HCT116 (cell line): Measurements from ENCODE around the gene ADGRL3. TPM values are rescaled to one million over a fixed set of nuclear protein-coding genes. Genes with fewer than 3 reads are reported as not detected.

Experiments
- ATAC-seq: fragments of 200-7000 bp; cut with Tn5 transposase; 2 replicates; pipeline ENCODE4 v1.9.1; 2020; ENCODE audit warnings: mild to moderate bottlenecking, moderate library complexity
- BruUV-seq: library from RNA; stranded (reverse); fragments of 400-500 nt; replicated peaks from 2 replicates; lab custom pipeline; 2021; lab: Mats Ljungman, UMichigan
- CTCF ChIA-PET: fragments of 300-600 bp; sonication (Branson Sonifier 250); formaldehyde crosslinking; loops from one replicate; lab custom pipeline; 2021; ENCODE audit warnings: antibody characterized with exemption; lab: Charles Lee
- POLR2A ChIA-PET: fragments of 300-600, 350-600 bp; sonication (Branson Sonifier 250); formaldehyde crosslinking; loops from one replicate; lab custom pipeline; 2021; ENCODE audit warnings: antibody characterized with exemption; lab: Charles Lee
- RAD21 ChIA-PET, 2 experiments: fragments of 300-600 bp; sonication (Branson Sonifier 250); formaldehyde crosslinking; loops; one replicate each; lab custom pipeline; 2023; ENCODE audit warnings: low total read pairs in 2 of 2; ENCODE audit not compliant: uncharacterized antibody in 2 of 2, unreplicated experiment in 2 of 2, low non-redundant PET in 1 of 2; lab: Charles Lee
- DNase-seq: peaks from one replicate; pipeline ENCODE4 v3.0.0-alpha.2; 2010; ENCODE audit warnings: low read depth, low spot score
- H2AFZ ChIP-seq: fragments of 200-600 bp; shearing (Covaris generic), sonication (generic); 2 replicates; pipeline ENCODE4 v1.6.1; 2017; ENCODE audit warnings: low read depth, mixed run types, mixed read lengths, antibody characterized with exemption, low read length; ENCODE audit not compliant: poor library complexity, severe bottlenecking
- H3K27ac ChIP-seq: 2 replicates; pipeline ENCODE4 v1.5.1; 2012; ENCODE audit warnings: low read depth, low read length
- H3K27me3 ChIP-seq: fragments of 200-600 bp; sonication (generic); 2 replicates; pipeline ENCODE4 v1.6.1; 2016; ENCODE audit warnings: mixed run types, low read length, mixed read lengths; ENCODE audit not compliant: insufficient read depth
- H3K36me3 ChIP-seq, 2 experiments: fragments of 200-500 bp in 1 of 2; fragments of 200-600 bp in 1 of 2; sonication (Bioruptor generic) in 1 of 2; sonication (generic) in 1 of 2; 2 replicates each; pipeline versions ENCODE4 v1.5.1 to v1.6.1; 2014 to 2016; ENCODE audit warnings: low read length in 2 of 2, inconsistent platforms in 1 of 2, mixed read lengths in 1 of 2, mixed run types in 1 of 2; ENCODE audit not compliant: insufficient read depth in 2 of 2, control insufficient read depth in 1 of 2
- H3K4me1 ChIP-seq, 2 experiments: fragments of 200-600 bp in 1 of 2; sonication (generic) in 1 of 2; 2 replicates each; pipeline versions ENCODE4 v1.5.1 to v1.6.1; 2012 to 2017; ENCODE audit warnings: low read length in 2 of 2, inconsistent platforms in 1 of 2, mild to moderate bottlenecking in 1 of 2, mixed read lengths in 1 of 2, mixed run types in 1 of 2, moderate library complexity in 1 of 2; ENCODE audit not compliant: insufficient read depth in 2 of 2, control insufficient read depth in 1 of 2
- H3K4me2 ChIP-seq: fragments of 200-600 bp; sonication (generic); 2 replicates; pipeline ENCODE4 v1.6.1; 2017; ENCODE audit warnings: mixed run types, low read length, mixed read lengths
- H3K4me3 ChIP-seq, 2 experiments: fragments of 200-600 bp in 1 of 2; sonication (generic) in 1 of 2; replicated peaks in 1 of 2; 2 replicates each; pipeline ENCODE4 v1.5.1; 2011 to 2016; ENCODE audit warnings: low read length in 2 of 2, control low read depth in 1 of 2, low read depth in 1 of 2, mild to moderate bottlenecking in 1 of 2, mixed read lengths in 1 of 2, mixed run types in 1 of 2
- H3K79me2 ChIP-seq: fragments of 200-600 bp; sonication (generic); 2 replicates; pipeline ENCODE4 v1.6.1; 2017; ENCODE audit warnings: mild to moderate bottlenecking, mixed run types, low read length, moderate library complexity, mixed read lengths; ENCODE audit not compliant: insufficient read depth
- H3K9ac ChIP-seq: fragments of 200-600 bp; sonication (generic); 2 replicates; pipeline ENCODE4 v1.6.1; 2016; ENCODE audit warnings: low read length, mixed read lengths
- H3K9me2 ChIP-seq: fragments of 200-600 bp; sonication (generic), shearing (Covaris generic); 2 replicates; pipeline ENCODE4 v1.6.1; 2017; ENCODE audit warnings: mixed run types, mild to moderate bottlenecking, moderate library complexity; ENCODE audit not compliant: insufficient read depth
- H3K9me3 ChIP-seq, 2 experiments: fragments of 200-500 bp in 1 of 2; fragments of 200-600 bp in 1 of 2; sonication (Bioruptor generic) in 1 of 2; sonication (generic) in 1 of 2; 2 replicates each; pipeline ENCODE4 v1.6.1; 2014 to 2017; ENCODE audit warnings: low read length in 2 of 2, mixed read lengths in 2 of 2, inconsistent platforms in 1 of 2, low read depth in 1 of 2, mild to moderate bottlenecking in 1 of 2, mixed run types in 1 of 2, moderate library complexity in 1 of 2; ENCODE audit not compliant: control insufficient read depth in 1 of 2, insufficient read depth in 1 of 2
- H4K20me1 ChIP-seq: fragments of 200-600 bp; sonication (generic), shearing (Covaris generic); 2 replicates; pipeline ENCODE4 v1.6.1; 2017; ENCODE audit warnings: mixed run types, mild to moderate bottlenecking, moderate library complexity; ENCODE audit not compliant: insufficient read depth
- CBX3 ChIP-seq: IDR thresholded peaks from 2 replicates; pipeline ENCODE4 v1.6.1; 2012; ENCODE audit warnings: low read depth
- CTCF ChIP-seq, 3 experiments: fragments of 200-600 bp in 1 of 3; sonication (generic) in 1 of 3; IDR thresholded peaks in 2 of 3; conservative IDR thresholded peaks in 1 of 3; 2 replicates each; pipeline ENCODE4 v1.5.1; 2012 to 2017; ENCODE audit warnings: low read depth in 2 of 3, low read length in 2 of 3, antibody characterized with exemption in 1 of 3, borderline replicate concordance in 1 of 3, control low read depth in 1 of 3, mild to moderate bottlenecking in 1 of 3, mixed read lengths in 1 of 3, mixed run types in 1 of 3, moderate library complexity in 1 of 3; ENCODE audit not compliant: insufficient read depth in 1 of 3
- EGR1 ChIP-seq: IDR thresholded peaks from 2 replicates; pipeline ENCODE4 v1.6.1; 2012; ENCODE audit warnings: low read depth
- EZH2 ChIP-seq: fragments of 200-600 bp; sonication (generic); IDR thresholded peaks from 2 replicates; pipeline ENCODE4 v1.6.1; 2017; ENCODE audit warnings: antibody characterized with exemption, mixed run types
- FOSL1 ChIP-seq: IDR thresholded peaks from 2 replicates; pipeline ENCODE4 v1.6.1; 2012; ENCODE audit warnings: low read depth
- JUND ChIP-seq: IDR thresholded peaks from 2 replicates; pipeline ENCODE4 v1.6.1; 2012
- MAX ChIP-seq: IDR thresholded peaks from 2 replicates; pipeline ENCODE4 v1.6.1; 2012
- POLR2AphosphoS5 ChIP-seq: IDR thresholded peaks from 2 replicates; pipeline ENCODE4 v1.6.1; 2011; ENCODE audit warnings: mild to moderate bottlenecking, low read depth, low read length, moderate library complexity
- REST ChIP-seq: IDR thresholded peaks from 2 replicates; pipeline ENCODE4 v1.6.1; 2012; ENCODE audit warnings: low read depth
- SP1 ChIP-seq: IDR thresholded peaks from 2 replicates; pipeline ENCODE4 v1.6.1; 2012; ENCODE audit warnings: low read depth
- YY1 ChIP-seq: IDR thresholded peaks from 2 replicates; pipeline ENCODE4 v1.6.1; 2011; ENCODE audit warnings: low read length, low read depth, moderate library complexity, mild to moderate bottlenecking; ENCODE audit not compliant: insufficient replicate concordance; ENCODE audit errors: extremely low read depth
- ZFX ChIP-seq: fragments of 450-650 bp; IDR thresholded peaks from 2 replicates; pipeline ENCODE4 v1.6.1; 2017
- ZNF274 ChIP-seq: fragments of 200-500 bp; sonication (Bioruptor generic); IDR thresholded peaks from 2 replicates; pipeline ENCODE4 v1.6.1; 2014; ENCODE audit warnings: mild to moderate bottlenecking, low read depth, low read length, inconsistent platforms
- intact Hi-C: fragments of 100-400 bp; cut with micrococcal nuclease; formaldehyde crosslinking; loops from 2 replicates; pipeline ENCODE4 v1.10.0; 2022
- total RNA-seq: library from RNA; stranded (reverse); gene quantifications from one replicate; pipeline ENCODE4 v1.2.1, GENCODE V29; 2021; ENCODE audit not compliant: unreplicated experiment

Gene ADGRL3
- total RNA-seq, 1 experiment from 2014 or later = not detected

- no TSS peak for BruUV-seq
- no peak overlapping the region for H2AFZ ChIP-seq
- no peak overlapping the region for H3K4me3 ChIP-seq
- peaks cover 5 to 8% of the 10 kb centered on the region in 2 experiments; a peak in 2 of 4 replicates for H3K9me3 ChIP-seq
- DNase-seq (no peak), ATAC-seq (no peak)
- H3K79me2 ChIP-seq = no peaks in the 10 kb centered on the region
- intact Hi-C loops = no loop called here
- H3K4me1 ChIP-seq = no peaks in the 10 kb centered on the region
- no peak overlapping the region for H3K9ac ChIP-seq
- H3K27ac ChIP-seq = no peak overlapping the region
- no peaks in the 10 kb centered on the region; the same call in 1 of the 2 replicates for H4K20me1 ChIP-seq
- POLR2A ChIA-PET = no interaction called here
- RAD21 ChIA-PET = no interaction called here
- no peaks in the 10 kb centered on the region for H3K9me2 ChIP-seq
- no peaks in the 10 kb centered on the region for H3K27me3 ChIP-seq
- H3K36me3 ChIP-seq = no peaks in the 10 kb centered on the region
- CTCF ChIA-PET = no interaction called here
- no peak overlapping the region for H3K4me2 ChIP-seq
- TF ChIP-seq REST (no peak), SP1 (no peak), EZH2 (no peak), YY1 (no peak), ZNF274 (no peak), CTCF (IDR thresholded peaks at IDR 0.05 in 2 of 3, conservative IDR thresholded peaks at IDR 0.05 in 1 of 3; ENCODE audit: borderline replicate concordance in 1 of 3, insufficient read depth in 1 of 3, low read depth in 2 of 3, low read length in 2 of 3) (no peak), MAX (no peak), CBX3 (no peak), ZFX (no peak), FOSL1 (no peak), EGR1 (no peak), JUND (no peak), POLR2AphosphoS5 (no peak)
- TF ChIP-seq, all 23 proteins: peak for 0
Observed at GRCh38 chr4:61824454-61824853, 624.3 kb downstream of the ADGRL3 start.
